ENCODE results near the gene ADAM12. TPM values are rescaled to one million over a fixed set of nuclear protein-coding genes. Genes with fewer than 3 reads are reported as not detected.
A peak's percentile ranks its signal among the peaks of the same experiment; 100 is the strongest.

Gene ADAM12
- total RNA-seq, 1 donor from 2014 or later: 41.7 TPM

GRCh38 chr10:126015413-126015812 is 372.9 kb downstream of the ADAM12 start:
- peaks cover 29% of the 10 kb centered on the region for H3K4me1 Mint-ChIP-seq (ENCODE audit: unreplicated experiment)
- no peak overlapping the region for H3K4me3 Mint-ChIP-seq (ENCODE audit: unreplicated experiment)
- peaks cover 16% of the 10 kb centered on the region for H3K36me3 Mint-ChIP-seq (ENCODE audit: unreplicated experiment)
- DNase-seq (ENCODE audit: extremely low spot score, unreplicated experiment): no peak
- no peaks in the 10 kb centered on the region for H3K9me3 Mint-ChIP-seq (ENCODE audit: unreplicated experiment)
- TF ChIP-seq CTCF (IDR thresholded peaks at IDR 0.05): no peak
- H3K27ac Mint-ChIP-seq (ENCODE audit: unreplicated experiment): no peak overlapping the region
- H3K27me3 Mint-ChIP-seq (ENCODE audit: unreplicated experiment): no peaks in the 10 kb centered on the region

GRCh38 chr10:126014309-126014708 is 374.0 kb downstream of the ADAM12 start:
- Mint-ChIP-seq H3K4me3 (ENCODE audit: unreplicated experiment) (no peak overlapping the region), H3K27me3 (ENCODE audit: unreplicated experiment) (no peaks in the 10 kb centered on the region), H3K27ac (ENCODE audit: unreplicated experiment) (no peak overlapping the region), H3K9me3 (ENCODE audit: unreplicated experiment) (no peaks in the 10 kb centered on the region), H3K36me3 (ENCODE audit: unreplicated experiment) (peaks cover 12% of the 10 kb centered on the region), H3K4me1 (ENCODE audit: unreplicated experiment) (peaks cover 38% of the 10 kb centered on the region)
- no peak for DNase-seq (ENCODE audit: extremely low spot score, unreplicated experiment)
- TF ChIP-seq CTCF (IDR thresholded peaks at IDR 0.05): no peak

GRCh38 chr10:126013489-126014281 is 374.6 kb downstream of the ADAM12 start:
- H3K27ac Mint-ChIP-seq (ENCODE audit: unreplicated experiment): peak overlapping the region; percentile 51

GRCh38 chr10:126012485-126012884 is 375.8 kb downstream of the ADAM12 start:
- Mint-ChIP-seq H3K27ac (ENCODE audit: unreplicated experiment) (peak overlapping the region; percentile 7), H3K9me3 (ENCODE audit: unreplicated experiment) (no peaks in the 10 kb centered on the region), H3K4me1 (ENCODE audit: unreplicated experiment) (peaks cover 53% of the 10 kb centered on the region), H3K27me3 (ENCODE audit: unreplicated experiment) (no peaks in the 10 kb centered on the region), H3K36me3 (ENCODE audit: unreplicated experiment) (peaks cover 6% of the 10 kb centered on the region), H3K4me3 (ENCODE audit: unreplicated experiment) (no peak overlapping the region)
- DNase-seq (ENCODE audit: extremely low spot score, unreplicated experiment): no peak
- no peak for TF ChIP-seq CTCF (IDR thresholded peaks at IDR 0.05)

More at GRCh38 chr10:126013489-126014281, 374.6 kb downstream of the ADAM12 start:
- Mint-ChIP-seq H3K27me3 (ENCODE audit: unreplicated experiment) (no peaks in the 10 kb centered on the region), H3K4me3 (ENCODE audit: unreplicated experiment) (no peak overlapping the region), H3K9me3 (ENCODE audit: unreplicated experiment) (no peaks in the 10 kb centered on the region), H3K4me1 (ENCODE audit: unreplicated experiment) (peaks cover 45% of the 10 kb centered on the region), H3K36me3 (ENCODE audit: unreplicated experiment) (peaks cover 9% of the 10 kb centered on the region)
- no peak for DNase-seq (ENCODE audit: extremely low spot score, unreplicated experiment)
- TF ChIP-seq CTCF (IDR thresholded peaks at IDR 0.05): no peak

- H3K36me3 Mint-ChIP-seq (ENCODE audit: unreplicated experiment): peaks cover 4% of the 10 kb centered on the region
- H3K27ac Mint-ChIP-seq (ENCODE audit: unreplicated experiment): no peak overlapping the region
- no peak for DNase-seq (ENCODE audit: extremely low spot score, unreplicated experiment)
- no peak overlapping the region for H3K4me3 Mint-ChIP-seq (ENCODE audit: unreplicated experiment)
- peaks cover 53% of the 10 kb centered on the region for H3K4me1 Mint-ChIP-seq (ENCODE audit: unreplicated experiment)
- TF ChIP-seq CTCF (IDR thresholded peaks at IDR 0.05): no peak
- no peaks in the 10 kb centered on the region for H3K9me3 Mint-ChIP-seq (ENCODE audit: unreplicated experiment)
- no peaks in the 10 kb centered on the region for H3K27me3 Mint-ChIP-seq (ENCODE audit: unreplicated experiment)
These were observed 376.3 kb downstream of the ADAM12 start for GRCh38 chr10:126011995-126012394.

Measured in osteocyte (in vitro differentiated cells).